Bronchial epithelial cell (primary cell): ENCODE data around the gene PGGHG. TPM values are rescaled to one million over a fixed set of nuclear protein-coding genes. Genes with fewer than 3 reads are reported as not detected.
A peak's percentile ranks its signal among the peaks of the same experiment; 100 is the strongest.
"Not testable (repeated sequence)": the region's sequence is repeated elsewhere in the genome, so short reads cannot be mapped to it uniquely, and the experiment has no call there.

Source experiments
- DNase-seq: peaks from one replicate; pipeline ENCODE4 v3.0.0-alpha.2; 2010; ENCODE audit warnings: low read depth
- FAIRE-seq: peaks from 2 replicates; lab custom pipeline; 2011; peaks lifted over from hg19 to GRCh38; lab: Jason Lieb, UNC
- H3K27me3 ChIP-seq: 2 replicates; pipeline ENCODE4 v1.5.1; 2011; ENCODE audit warnings: low read length; ENCODE audit not compliant: control insufficient read depth, insufficient read depth
- H3K36me3 ChIP-seq: 2 replicates; pipeline ENCODE4 v1.5.1; 2011; ENCODE audit warnings: low read length; ENCODE audit not compliant: control insufficient read depth, insufficient read depth
- H3K4me3 ChIP-seq: 2 replicates; pipeline ENCODE4 v1.5.1; 2011; ENCODE audit warnings: mild to moderate bottlenecking, low read depth, low read length, control low read depth
- CTCF ChIP-seq: IDR thresholded peaks from 2 replicates; pipeline ENCODE4 v1.5.1; 2011; ENCODE audit warnings: mild to moderate bottlenecking, moderate library complexity, low read length, control low read depth, inconsistent platforms; ENCODE audit not compliant: insufficient read depth, severe bottlenecking
- total RNA-seq: library from RNA; depleted of rRNA; stranded (reverse); fragments of >200 nt; gene quantifications from 2 replicates; pipeline ENCODE4 v1.2.1, GENCODE V29; 2014

Gene PGGHG
- total RNA-seq, 1 donor from 2014 or later, result 3.2 TPM

GRCh38 chr11:285021-285893, 3.7 kb upstream of the PGGHG start:
- Histone ChIP-seq H3K36me3 (no peaks in the 10 kb centered on the region), H3K4me3 (no peak overlapping the region), H3K27me3 (peaks cover 37% of the 10 kb centered on the region)
- TF ChIP-seq CTCF, result no peak
- DNase-seq (no peak), FAIRE-seq (no peak)

DNA sequence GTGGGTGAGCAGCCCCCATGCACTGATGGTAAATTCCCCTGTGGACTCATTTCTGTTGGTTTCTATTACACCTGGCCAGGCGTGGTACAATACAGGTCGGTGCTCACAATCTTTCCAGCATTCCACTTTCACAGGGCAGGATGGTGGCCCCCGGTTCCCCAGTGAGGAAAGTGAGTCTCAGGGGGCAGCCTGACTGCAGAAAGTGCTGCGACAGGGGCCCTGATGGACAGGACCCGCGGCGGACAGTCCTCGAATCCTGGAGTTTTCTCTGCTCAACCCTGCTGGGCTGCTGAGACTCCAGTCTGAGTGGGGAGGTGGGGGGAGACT, 3.1 kb upstream of the PGGHG start:
- no peak for TF ChIP-seq CTCF
- no peak for FAIRE-seq
- peaks cover 34% of the 10 kb centered on the region for H3K27me3 ChIP-seq
- no peak overlapping the region for H3K4me3 ChIP-seq
- no peaks in the 10 kb centered on the region for H3K36me3 ChIP-seq
- DNase-seq, result no peak

DNA sequence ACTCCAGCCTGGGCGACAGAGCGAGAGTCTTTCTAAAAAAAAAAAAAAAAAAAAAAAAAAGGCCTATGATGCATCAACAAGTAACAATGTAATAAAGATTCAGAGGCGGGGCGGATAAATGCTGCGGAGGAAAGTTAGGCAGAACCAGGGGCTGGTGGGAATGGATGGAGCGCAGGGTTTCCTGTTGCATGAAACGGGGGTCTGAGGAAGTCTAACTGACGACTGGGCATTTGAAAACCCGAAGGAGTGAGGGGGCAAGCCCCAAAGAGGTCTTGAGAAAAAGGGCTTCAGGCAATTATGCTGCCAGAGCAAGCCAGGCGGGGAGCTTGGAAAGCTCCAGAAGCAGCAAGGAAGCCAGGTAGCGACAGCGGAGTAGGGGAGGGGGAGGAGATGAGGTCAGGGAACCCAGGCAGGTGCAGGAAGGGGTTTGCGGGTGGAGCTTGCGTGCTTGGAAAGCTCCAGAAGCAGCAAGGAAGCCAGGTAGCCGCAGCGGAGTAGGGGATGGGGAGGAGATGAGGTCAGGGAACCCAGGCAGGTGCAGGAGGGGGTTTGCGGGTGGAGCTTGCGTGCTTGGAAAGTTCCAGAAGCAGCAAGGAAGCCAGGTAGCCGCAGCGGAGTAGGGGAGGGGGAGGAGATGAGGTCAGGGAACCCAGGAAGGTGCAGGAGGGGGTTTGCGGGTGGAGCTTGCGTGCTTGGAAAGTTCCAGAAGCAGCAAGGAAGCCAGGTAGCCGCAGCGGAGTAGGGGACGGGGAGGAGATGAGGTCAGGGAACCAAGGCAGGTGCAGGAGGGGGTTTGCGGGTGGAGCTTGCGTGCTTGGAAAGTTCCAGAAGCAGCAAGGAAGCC, 1.7 kb upstream of the PGGHG start:
- not testable (repeated sequence) for H3K4me3 ChIP-seq, FAIRE-seq, H3K36me3 ChIP-seq, DNase-seq
- H3K27me3 ChIP-seq, result peaks cover 21% of the 10 kb centered on the region

DNA sequence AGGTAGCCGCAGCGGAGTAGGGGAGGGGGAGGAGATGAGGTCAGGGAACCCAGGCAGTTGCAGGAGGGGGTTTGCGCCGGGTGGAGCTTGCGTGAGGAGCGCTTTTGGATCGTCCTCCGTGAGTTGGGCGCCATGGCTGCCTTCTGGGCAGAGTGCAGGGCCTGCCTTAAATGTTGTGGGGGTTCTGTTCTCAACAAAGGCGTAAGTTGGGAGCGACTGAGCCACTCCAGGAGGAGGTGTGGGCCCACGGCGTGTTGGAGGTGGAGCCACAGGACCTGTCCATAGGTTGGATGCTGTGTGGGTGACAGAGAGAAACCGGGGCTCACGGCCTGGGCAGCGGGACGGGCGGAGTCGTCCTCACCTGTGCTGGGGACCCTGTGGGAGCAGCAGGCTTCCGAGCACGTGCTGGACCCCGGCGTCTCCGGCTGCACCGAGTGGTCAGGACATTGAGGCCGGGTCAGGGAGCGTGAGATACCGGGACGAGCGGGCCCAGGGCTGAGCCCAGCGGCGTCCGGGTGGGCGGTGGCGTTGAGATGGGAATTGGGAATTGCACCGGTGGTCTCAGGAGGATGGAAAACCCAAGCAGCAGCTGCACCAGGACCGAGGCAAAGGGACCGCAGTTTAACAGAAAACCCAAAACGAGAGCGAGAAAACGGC, 977 bp upstream of the PGGHG start:
- no peaks in the 10 kb centered on the region for H3K36me3 ChIP-seq
- H3K4me3 ChIP-seq, result peak overlapping the region; percentile 39
- TF ChIP-seq CTCF, result no peak
- FAIRE-seq, result no peak
- DNase-seq, result no peak
- peaks cover 14% of the 10 kb centered on the region for H3K27me3 ChIP-seq

- FAIRE-seq, result no peak
- DNase-seq, result no peak
- Histone ChIP-seq H3K4me3 (no peak overlapping the region), H3K27me3 (peaks cover 14% of the 10 kb centered on the region), H3K36me3 (no peaks in the 10 kb centered on the region)
- TF ChIP-seq CTCF, result no peak
These were observed 429 bp downstream of the PGGHG start for GRCh38 chr11:289398-289711.
